Posterior vena cava (tissue), 2 donors: ENCODE data around the gene OR2M5. TPM values are rescaled to one million over a fixed set of nuclear protein-coding genes. Genes with fewer than 3 reads are reported as not detected.

ENCODE experiments used
- total RNA-seq, 2 donors: library from RNA; stranded (reverse); fragmentation: NEBNext Ultra II Directional; extraction: Animal tissue kit (Norgen Biotek cat#: 25700); gene quantifications; one replicate each; pipeline ENCODE4 v1.2.1, GENCODE V29; 2021
- donor health status: DM: yes; HTN: yes; CAD: no.
- donor health status: DM: yes; HTN: yes; CAD: no.

OR2M5 gene
- total RNA-seq, 2 donors from 2014 or later = not detected

Other genes with a start within 250 kb of the OR2M5 start
- gene OR2W3, start 249.6 kb upstream of the OR2M5 start, total RNA-seq = 1 to 10 TPM in 1 of 2 donors, under 1 TPM in 1; 0.33 to 1.9 TPM
- gene OR2T8, start 224.9 kb upstream of the OR2M5 start, total RNA-seq = not detected
- not detected for gene OR2AJ1, start 220.3 kb upstream of the OR2M5 start, total RNA-seq
- not detected for gene OR2L8, start 196.3 kb upstream of the OR2M5 start, total RNA-seq
- gene OR2AK2, start 179.9 kb upstream of the OR2M5 start, total RNA-seq = not detected
- gene OR2L5, start 131.5 kb upstream of the OR2M5 start, total RNA-seq = not detected
- under 1 TPM; 0.09 to 0.10 TPM for gene OR2L2, start 115.1 kb upstream of the OR2M5 start, total RNA-seq
- not detected for gene OR2L3, start 98.3 kb upstream of the OR2M5 start, total RNA-seq
- gene OR2L13, start 50.0 kb upstream of the OR2M5 start, total RNA-seq = not detected
- not detected for gene OR2M2, start 29.7 kb downstream of the OR2M5 start, total RNA-seq
- not detected for gene OR2M3, start 52.1 kb downstream of the OR2M5 start, total RNA-seq
- gene OR2M4, start 86.3 kb downstream of the OR2M5 start, total RNA-seq = not detected
- gene OR2T33, start 132.8 kb downstream of the OR2M5 start, total RNA-seq = not detected
- gene OR2T12, start 158.3 kb downstream of the OR2M5 start, total RNA-seq = not detected
- gene OR2M7, start 179.4 kb downstream of the OR2M5 start, total RNA-seq = not detected
- gene OR14C36, start 203.6 kb downstream of the OR2M5 start, total RNA-seq = not detected
- not detected for gene OR2T4, start 216.5 kb downstream of the OR2M5 start, total RNA-seq
- not detected for gene OR2T6, start 230.6 kb downstream of the OR2M5 start, total RNA-seq